A549 (cell line): Measurements from ENCODE around the gene NXN. TPM values are rescaled to one million over a fixed set of nuclear protein-coding genes. Genes with fewer than 3 reads are reported as not detected.

Experiments used
- ATAC-seq, 2 experiments: fragments of 200-7000 bp in 1 of 2; fragments of >200 bp in 1 of 2; cut with Nextera tagmentation in 1 of 2; cut with Tn5 transposase in 1 of 2; 3 replicates each; pipeline versions ENCODE4 v1.8.0 to v1.9.1; 2018 to 2020; ENCODE audit warnings: mild to moderate bottlenecking in 1 of 2, moderate library complexity in 1 of 2
- CTCF ChIA-PET: fragments of 300-600 bp; sonication (Branson Sonifier 250); formaldehyde crosslinking; extraction: SDS; loops from one replicate; lab custom pipeline; 2021; ENCODE audit warnings: antibody characterized with exemption, inconsistent platforms; lab: Yijun Ruan, JAX
- POLR2A ChIA-PET: fragments of 350-600 bp; formaldehyde crosslinking; extraction: SDS; loops from one replicate; lab custom pipeline; 2021; ENCODE audit warnings: antibody characterized with exemption, inconsistent platforms; lab: Yijun Ruan, JAX
- DNase-seq, 2 experiments: peaks; one replicate each; pipeline versions ENCODE4 v3.0.0 to v3.0.0-alpha.2; 2011 to 2016; ENCODE audit warnings: low read depth in 1 of 2, low spot score in 1 of 2
- FAIRE-seq: peaks from 2 replicates; lab custom pipeline; 2011; peaks lifted over from hg19 to GRCh38; lab: Jason Lieb, UNC
- H3K27ac ChIP-seq, 2 experiments: fragments of >200 bp; sonication (Bioruptor Twin); formaldehyde crosslinking; 3 replicates each; pipeline ENCODE4 v1.5.1; 2016 to 2017
- H3K4me1 ChIP-seq: fragments of >200 bp; sonication (Bioruptor Twin); formaldehyde crosslinking; 3 replicates; pipeline ENCODE4 v1.6.1; 2016
- H3K4me2 ChIP-seq: fragments of >200 bp; sonication (Bioruptor Twin); formaldehyde crosslinking; 3 replicates; pipeline ENCODE4 v1.6.1; 2016
- H3K4me3 ChIP-seq: fragments of >200 bp; sonication (Bioruptor Twin); formaldehyde crosslinking; 3 replicates; pipeline ENCODE4 v1.5.1; 2016
- H3K9me3 ChIP-seq: fragments of >200 bp; sonication (Bioruptor Twin); formaldehyde crosslinking; 3 replicates; pipeline ENCODE4 v1.6.1; 2016
- BHLHE40 ChIP-seq: IDR thresholded peaks from 2 replicates; pipeline ENCODE4 v1.6.1; 2012; ENCODE audit warnings: low read depth, low read length, inconsistent platforms
- CHD2 ChIP-seq: fragments of 150-350 bp; IDR thresholded peaks from 2 replicates; pipeline ENCODE4 v1.6.1; 2014; ENCODE audit warnings: low read length; ENCODE audit not compliant: partially characterized antibody
- CTCF ChIP-seq: fragments of >200 bp; sonication (Bioruptor Twin); formaldehyde crosslinking; IDR thresholded peaks from 3 replicates; pipeline ENCODE4 v1.5.1; 2016
- EHF ChIP-seq: fragments of 250-450 bp; sonication (Bioruptor Pico); IDR thresholded peaks from 2 replicates; pipeline ENCODE4 v1.5.0; 2020; ENCODE audit warnings: mild to moderate bottlenecking
- FOSL2 ChIP-seq, 2 experiments: fragments of 450-650 bp in 1 of 2; fragments of >200 bp in 1 of 2; sonication (Bioruptor Twin) in 1 of 2; formaldehyde crosslinking; IDR thresholded peaks; 2 replicates each; pipeline versions ENCODE4 v1.5.0 to v1.6.1; 2016 to 2020; ENCODE audit warnings: mild to moderate bottlenecking in 1 of 2, moderate library complexity in 1 of 2
- HOXA7 ChIP-seq: fragments of 250-450 bp; sonication (Bioruptor Pico); IDR thresholded peaks from 2 replicates; pipeline ENCODE4 v1.5.0; 2020; ENCODE audit warnings: mild to moderate bottlenecking, moderate library complexity
- JUNB ChIP-seq: fragments of >200 bp; sonication (Bioruptor Twin); formaldehyde crosslinking; IDR thresholded peaks from 2 replicates; pipeline ENCODE4 v1.6.1; 2016
- MYC ChIP-seq: IDR thresholded peaks from 2 replicates; pipeline ENCODE4 v1.6.1; 2012; ENCODE audit warnings: mild to moderate bottlenecking, inconsistent platforms, low read length, improper control_type of control experiment, borderline replicate concordance
- PHF8 ChIP-seq: fragments of 200-600 bp; sonication (generic); IDR thresholded peaks from 2 replicates; pipeline ENCODE4 v1.6.1; 2016; ENCODE audit warnings: low read depth, mild to moderate bottlenecking, antibody characterized with exemption, moderate library complexity, borderline replicate concordance
- POLR2A ChIP-seq: IDR thresholded peaks from 2 replicates; pipeline ENCODE4 v1.6.1; 2012; ENCODE audit warnings: mild to moderate bottlenecking, low read length
- POLR2AphosphoS2 ChIP-seq: conservative IDR thresholded peaks from 2 replicates; pipeline ENCODE4 v1.6.1; 2012; ENCODE audit warnings: low read length, improper control_type of control experiment, inconsistent platforms
- RAD21 ChIP-seq, 2 experiments: fragments of >200 bp in 1 of 2; sonication (Bioruptor Twin) in 1 of 2; formaldehyde crosslinking in 1 of 2; IDR thresholded peaks in 1 of 2; conservative IDR thresholded peaks in 1 of 2; 2 replicates in 1 of 2; 3 replicates in 1 of 2; pipeline ENCODE4 v1.6.1; 2012 to 2018; ENCODE audit warnings: inconsistent platforms in 1 of 2
- SMC3 ChIP-seq: fragments of >200 bp; sonication (Bioruptor Twin); formaldehyde crosslinking; IDR thresholded peaks from 3 replicates; pipeline ENCODE4 v1.6.1; 2018; ENCODE audit warnings: inconsistent platforms
- TP53 ChIP-seq: fragments of 250-450 bp; sonication (Bioruptor Pico); IDR thresholded peaks from 2 replicates; pipeline ENCODE4 v1.5.0; 2021; ENCODE audit warnings: mild to moderate bottlenecking, moderate library complexity
- ZNF302 ChIP-seq: fragments of 250-450 bp; sonication (Bioruptor Pico); IDR thresholded peaks from 2 replicates; pipeline ENCODE4 v1.9.0; 2021; ENCODE audit warnings: inconsistent platforms, mild to moderate bottlenecking, moderate library complexity
- WGBS: methylation state at CpG from one replicate; pipeline ENCODE4 v1.1.6; 2017; ENCODE audit errors: missing lambda C conversion rate; 5-methylcytosine and 5-hydroxymethylcytosine counted together
- polyA plus RNA-seq, 4 experiments: library from polyadenylated mRNA; depleted of rRNA in 3 of 4; stranded (reverse); fragments of >200 nt; fragmentation: RNase III in 1 of 4; extraction: RNeasy Plus Mini Kit Qiagen cat#74134 plus additional on column Dnase treatment in 1 of 4; gene quantifications; 2 replicates in 3 of 4; 3 replicates in 1 of 4; pipeline ENCODE4 v1.2.3, GENCODE V29; 2011 to 2017
- TF ChIP-seq, protein P1 (sequence below): fragments of 250-450 bp; sonication (Bioruptor Pico); IDR thresholded peaks from 2 replicates; pipeline ENCODE4 v1.5.0; 2020; ENCODE audit warnings: low read depth, mild to moderate bottlenecking, moderate library complexity
- TF ChIP-seq, protein P2 (sequence below): fragments of 250-450 bp; sonication (Bioruptor Pico); IDR thresholded peaks from 2 replicates; pipeline ENCODE4 v1.5.0; 2021; ENCODE audit warnings: mild to moderate bottlenecking, moderate library complexity, borderline replicate concordance
- TF ChIP-seq, protein P3 (sequence below): fragments of 150-350 bp; IDR thresholded peaks from 2 replicates; pipeline ENCODE4 v1.6.1; 2014; ENCODE audit warnings: low read depth, mild to moderate bottlenecking, low read length

The NXN gene
- polyA plus RNA-seq, 2 of the 4 experiments (the other 2 are of a cell fraction): 24.6 to 31.1 TPM

- TF ChIP-seq POLR2AphosphoS2 (no peak), MYC (no peak)
Observed at GRCh38 chr17:988561-988960, 9.0 kb upstream of the NXN start (continued).

GRCh38 chr17:987931-988330 lies 8.4 kb upstream of the NXN start:
- no peak overlapping the region for H3K4me2 ChIP-seq
- TF ChIP-seq RAD21 (conservative IDR thresholded peaks at IDR 0.05 in 1 of 2, IDR thresholded peaks at IDR 0.05 in 1 of 2) (no peak), POLR2A (no peak), SMC3 (no peak), FOSL2 (IDR thresholded peaks at IDR 0.05) (no peak), FOSL2 (CRISPR knock-in tag; IDR thresholded peaks at IDR 0.05) (no peak), BHLHE40 (no peak), TP53 (no peak), POLR2AphosphoS2 (no peak), PHF8 (no peak), CTCF (no peak), MYC (no peak)
- TF ChIP-seq, protein P1, sequence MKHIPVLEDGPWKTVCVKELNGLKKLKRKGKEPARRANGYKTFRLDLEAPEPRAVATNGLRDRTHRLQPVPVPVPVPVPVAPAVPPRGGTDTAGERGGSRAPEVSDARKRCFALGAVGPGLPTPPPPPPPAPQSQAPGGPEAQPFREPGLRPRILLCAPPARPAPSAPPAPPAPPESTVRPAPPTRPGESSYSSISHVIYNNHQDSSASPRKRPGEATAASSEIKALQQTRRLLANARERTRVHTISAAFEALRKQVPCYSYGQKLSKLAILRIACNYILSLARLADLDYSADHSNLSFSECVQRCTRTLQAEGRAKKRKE (CRISPR knock-in tag): no peak
- TF ChIP-seq, protein P2, sequence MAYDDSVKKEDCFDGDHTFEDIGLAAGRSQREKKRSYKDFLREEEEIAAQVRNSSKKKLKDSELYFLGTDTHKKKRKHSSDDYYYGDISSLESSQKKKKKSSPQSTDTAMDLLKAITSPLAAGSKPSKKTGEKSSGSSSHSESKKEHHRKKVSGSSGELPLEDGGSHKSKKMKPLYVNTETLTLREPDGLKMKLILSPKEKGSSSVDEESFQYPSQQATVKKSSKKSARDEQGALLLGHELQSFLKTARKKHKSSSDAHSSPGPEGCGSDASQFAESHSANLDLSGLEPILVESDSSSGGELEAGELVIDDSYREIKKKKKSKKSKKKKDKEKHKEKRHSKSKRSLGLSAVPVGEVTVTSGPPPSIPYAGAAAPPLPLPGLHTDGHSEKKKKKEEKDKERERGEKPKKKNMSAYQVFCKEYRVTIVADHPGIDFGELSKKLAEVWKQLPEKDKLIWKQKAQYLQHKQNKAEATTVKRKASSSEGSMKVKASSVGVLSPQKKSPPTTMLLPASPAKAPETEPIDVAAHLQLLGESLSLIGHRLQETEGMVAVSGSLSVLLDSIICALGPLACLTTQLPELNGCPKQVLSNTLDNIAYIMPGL (CRISPR knock-in tag): no peak
- H3K4me3 ChIP-seq: no peak overlapping the region
- 84% methylated on average over 15 of the region's 15 CpGs for WGBS
- no peak overlapping the region for H3K27ac ChIP-seq
- ChIA-PET CTCF (interaction anchor here (0.7 to 3.7 kb wide), 9 partner anchors 8 to 584 kb away, joined by 3 to 24 read pairs (median 4); partner anchors contain the start of genes NXN and TIMM22), POLR2A (no interaction called here)
- no peaks in the 10 kb centered on the region for H3K9me3 ChIP-seq
- no peaks in the 10 kb centered on the region for H3K4me1 ChIP-seq
- no peak for DNase-seq
- FAIRE-seq: no peak
- no peak for ATAC-seq

DNA sequence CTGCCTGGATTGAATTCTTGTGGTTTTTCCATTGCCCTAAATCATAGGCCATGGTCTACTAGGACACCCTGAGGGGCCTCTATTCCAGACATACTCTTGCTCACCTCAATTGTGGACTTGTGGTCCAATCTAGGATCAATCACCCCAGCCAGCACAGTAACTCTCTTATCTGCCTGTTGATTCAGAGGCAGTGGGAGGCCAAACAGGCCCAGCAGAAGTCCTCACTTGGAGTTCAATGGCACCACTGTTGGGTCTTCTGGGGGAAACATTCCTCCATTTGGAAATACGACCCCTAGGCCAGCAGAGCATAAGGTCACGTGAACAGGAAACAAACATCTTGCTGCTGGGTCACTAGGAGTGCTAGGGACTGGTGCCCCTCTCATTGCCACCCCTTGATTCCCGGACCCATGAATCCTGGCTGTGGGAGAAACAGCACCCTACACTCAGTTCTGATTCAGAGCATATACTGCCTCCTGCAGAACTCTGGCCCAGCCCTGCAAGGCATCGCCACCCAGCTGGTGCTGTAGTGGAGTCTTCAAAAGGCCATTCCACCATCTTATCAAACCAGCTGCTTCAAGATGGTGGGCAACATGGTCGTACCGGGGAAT lies 6.8 kb upstream of the NXN start:
- 79% methylated on average over 6 of the region's 6 CpGs for WGBS
- no peak for DNase-seq
- Histone ChIP-seq H3K4me1 (no peaks in the 10 kb centered on the region), H3K4me2 (no peak overlapping the region), H3K9me3 (no peaks in the 10 kb centered on the region), H3K4me3 (no peak overlapping the region), H3K27ac (no peak overlapping the region)
- ChIA-PET POLR2A (no interaction called here), CTCF (interaction anchor here (8.3 to 14.3 kb wide), 2 partner anchors 13 to 192 kb away, joined by 121 to 428 read pairs; partner anchors contain the start of gene TIMM22)
- no peak for FAIRE-seq
- no peak for ATAC-seq
- TF ChIP-seq, protein P3, sequence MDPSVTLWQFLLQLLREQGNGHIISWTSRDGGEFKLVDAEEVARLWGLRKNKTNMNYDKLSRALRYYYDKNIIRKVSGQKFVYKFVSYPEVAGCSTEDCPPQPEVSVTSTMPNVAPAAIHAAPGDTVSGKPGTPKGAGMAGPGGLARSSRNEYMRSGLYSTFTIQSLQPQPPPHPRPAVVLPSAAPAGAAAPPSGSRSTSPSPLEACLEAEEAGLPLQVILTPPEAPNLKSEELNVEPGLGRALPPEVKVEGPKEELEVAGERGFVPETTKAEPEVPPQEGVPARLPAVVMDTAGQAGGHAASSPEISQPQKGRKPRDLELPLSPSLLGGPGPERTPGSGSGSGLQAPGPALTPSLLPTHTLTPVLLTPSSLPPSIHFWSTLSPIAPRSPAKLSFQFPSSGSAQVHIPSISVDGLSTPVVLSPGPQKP: no peak
- no peak for TF ChIP-seq PHF8
- no peak for TF ChIP-seq EHF (CRISPR knock-in tag)
- no peak for TF ChIP-seq MYC
- no peak for TF ChIP-seq CHD2
- TF ChIP-seq JUNB: no peak
- no peak for TF ChIP-seq TP53
- no peak for TF ChIP-seq FOSL2 (IDR thresholded peaks at IDR 0.05)
- no peak for TF ChIP-seq FOSL2 (CRISPR knock-in tag; IDR thresholded peaks at IDR 0.05)
- no peak for TF ChIP-seq ZNF302 (CRISPR knock-in tag)
- TF ChIP-seq HOXA7 (CRISPR knock-in tag): no peak
